ENCODE results near the gene NOS1.

GRCh38 chr12:117400912-117401311 lies 39.5 kb upstream of the NOS1 start:
- TF ChIP-seq POLR2AphosphoS5 (IDR thresholded peaks at IDR 0.05; ENCODE audit: low read depth, low read length) = no peak
- TF ChIP-seq POLR2A (IDR thresholded peaks at IDR 0.05; ENCODE audit: low read depth, low read length) = no peak
- TF ChIP-seq TAF1 (IDR thresholded peaks at IDR 0.05; ENCODE audit: low read depth, low read length) = no peak
- TF ChIP-seq SPI1 (IDR thresholded peaks at IDR 0.05; ENCODE audit: low read depth, low read length) = no peak
